Stomach (tissue), 4 donors: ENCODE data around the gene EGLN1.

ENCODE experiments used
- EP300 ChIP-seq: sonication (generic); formaldehyde crosslinking; IDR thresholded peaks from one replicate; pipeline ENCODE4 v1.6.1; 2017; ENCODE audit warnings: antibody characterized with exemption
- POLR2A ChIP-seq, 4 donors: fragments of 450-650 bp; IDR thresholded peaks; one replicate each; pipeline ENCODE4 v1.6.1; 2016; ENCODE audit warnings: antibody characterized with exemption in 4 of 4, control low read depth in 2 of 4, mild to moderate bottlenecking in 1 of 4, moderate library complexity in 1 of 4
- POLR2AphosphoS5 ChIP-seq, 3 donors: sonication (generic); formaldehyde crosslinking; IDR thresholded peaks; one replicate each; pipeline ENCODE4 v1.6.1; 2016; ENCODE audit warnings: antibody characterized with exemption in 3 of 3
- TF ChIP-seq, protein P1 (sequence below), 7 experiments: fragments of 450-650 bp in 4 of 7; fragments of 200-600 bp in 3 of 7; sonication (generic) in 3 of 7; IDR thresholded peaks; one replicate each; pipeline ENCODE4 v1.5.1; 2016 to 2019; ENCODE audit warnings: antibody characterized with exemption in 7 of 7, control low read depth in 2 of 7, mild to moderate bottlenecking in 1 of 7

DNA sequence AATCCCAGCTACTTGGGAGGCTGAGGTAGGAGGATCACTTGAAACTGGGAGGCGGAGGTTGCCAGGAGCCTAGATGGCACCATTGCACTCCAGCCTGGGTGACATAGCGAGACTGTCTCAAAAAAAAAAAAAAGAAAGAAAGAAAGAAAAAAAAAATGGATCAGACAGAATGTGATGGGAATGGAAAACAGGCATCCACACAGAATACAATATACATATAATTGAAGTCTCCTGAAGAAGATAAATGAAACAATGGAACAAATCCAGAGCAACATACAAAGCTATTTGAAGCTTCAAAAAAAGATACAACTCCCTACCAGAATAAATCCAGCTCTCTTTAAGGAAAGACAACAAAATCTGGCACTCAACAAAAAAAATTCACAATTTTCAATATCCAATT lies 10.9 kb upstream of the EGLN1 start:
- TF ChIP-seq POLR2AphosphoS5 (IDR thresholded peaks at IDR 0.05) (no peak), EP300 (no peak), POLR2A (IDR thresholded peaks at IDR 0.05) (no peak)
- TF ChIP-seq, protein P1, sequence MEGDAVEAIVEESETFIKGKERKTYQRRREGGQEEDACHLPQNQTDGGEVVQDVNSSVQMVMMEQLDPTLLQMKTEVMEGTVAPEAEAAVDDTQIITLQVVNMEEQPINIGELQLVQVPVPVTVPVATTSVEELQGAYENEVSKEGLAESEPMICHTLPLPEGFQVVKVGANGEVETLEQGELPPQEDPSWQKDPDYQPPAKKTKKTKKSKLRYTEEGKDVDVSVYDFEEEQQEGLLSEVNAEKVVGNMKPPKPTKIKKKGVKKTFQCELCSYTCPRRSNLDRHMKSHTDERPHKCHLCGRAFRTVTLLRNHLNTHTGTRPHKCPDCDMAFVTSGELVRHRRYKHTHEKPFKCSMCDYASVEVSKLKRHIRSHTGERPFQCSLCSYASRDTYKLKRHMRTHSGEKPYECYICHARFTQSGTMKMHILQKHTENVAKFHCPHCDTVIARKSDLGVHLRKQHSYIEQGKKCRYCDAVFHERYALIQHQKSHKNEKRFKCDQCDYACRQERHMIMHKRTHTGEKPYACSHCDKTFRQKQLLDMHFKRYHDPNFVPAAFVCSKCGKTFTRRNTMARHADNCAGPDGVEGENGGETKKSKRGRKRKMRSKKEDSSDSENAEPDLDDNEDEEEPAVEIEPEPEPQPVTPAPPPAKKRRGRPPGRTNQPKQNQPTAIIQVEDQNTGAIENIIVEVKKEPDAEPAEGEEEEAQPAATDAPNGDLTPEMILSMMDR (IDR thresholded peaks at IDR 0.05), result no peak
